GM18870 (cell line): ENCODE results near the gene KYNU.
A peak's percentile ranks its signal among the peaks of the same experiment; 100 is the strongest.
"Not testable (repeated sequence)": the region's sequence is repeated elsewhere in the genome, so short reads cannot be mapped to it uniquely, and the experiment has no call there.

ENCODE experiments used
- ATAC-seq: cut with Tn5 transposase; IDR thresholded peaks from one replicate; pipeline ENCODE4 v1.9.1; 2021; ENCODE audit warnings: moderate library complexity; ENCODE audit not compliant: unreplicated experiment

KYNU gene

DNA sequence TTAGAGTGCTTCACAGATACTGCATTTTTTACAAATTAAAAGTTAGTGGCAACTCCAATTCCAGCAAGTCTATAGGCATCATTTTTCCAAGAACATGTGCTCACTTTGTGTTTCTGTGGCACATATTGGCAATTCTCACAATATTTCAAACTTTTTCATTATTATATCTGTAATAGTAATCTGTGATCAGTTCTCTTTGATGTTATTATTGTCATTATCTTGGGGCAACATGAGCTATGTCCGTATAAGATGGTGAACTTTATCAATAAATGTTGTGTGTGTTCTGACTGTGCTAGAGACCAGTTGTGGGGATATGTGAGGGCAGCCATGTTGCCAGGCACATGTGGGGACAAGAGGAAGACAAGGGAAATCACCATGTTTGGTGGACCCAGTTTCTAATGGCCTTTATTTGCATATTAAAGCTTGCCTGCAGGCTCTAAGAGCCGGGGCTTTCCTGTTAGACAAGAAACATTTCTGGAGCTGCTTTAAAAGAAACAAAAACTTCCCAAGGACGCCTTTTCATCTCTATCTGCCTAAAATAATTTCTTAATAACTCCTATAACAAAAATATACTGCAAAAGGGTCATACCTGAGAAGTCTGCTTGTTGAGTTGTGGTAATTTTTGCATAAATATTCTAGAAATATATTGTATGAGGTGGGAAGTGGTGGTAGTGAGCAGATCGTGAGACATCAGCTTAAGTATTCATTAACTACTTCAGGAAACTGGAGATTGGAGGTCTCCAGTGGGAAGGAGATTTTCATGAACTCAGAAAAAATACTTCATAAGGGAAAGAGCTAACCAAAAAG lies 37.2 kb downstream of the KYNU start:
- peak; percentile 100 for ATAC-seq

DNA sequence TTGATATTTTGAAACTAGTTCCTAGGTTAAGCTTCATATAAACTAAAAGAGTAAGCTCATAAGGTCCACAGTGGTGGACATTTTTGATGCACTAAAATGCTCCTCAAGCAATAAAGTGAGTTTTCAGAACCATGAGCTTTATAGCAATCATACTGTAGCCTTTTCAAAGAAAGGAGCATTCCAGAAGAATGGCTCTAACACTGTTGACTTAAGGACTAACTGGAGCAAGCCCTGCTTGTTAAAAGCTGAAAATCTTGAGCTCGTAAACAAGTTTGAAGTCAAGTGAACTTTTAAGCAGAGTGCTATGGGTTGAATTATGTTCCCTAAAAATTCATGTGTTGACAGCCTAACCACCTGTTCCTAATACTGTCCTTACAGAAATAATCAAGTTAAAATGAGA lies 38.0 kb downstream of the KYNU start:
- ATAC-seq, result no peak

- ATAC-seq, result no peak
Measured at GRCh38 chr2:142918624-142919023, 41.2 kb downstream of the KYNU start.

DNA sequence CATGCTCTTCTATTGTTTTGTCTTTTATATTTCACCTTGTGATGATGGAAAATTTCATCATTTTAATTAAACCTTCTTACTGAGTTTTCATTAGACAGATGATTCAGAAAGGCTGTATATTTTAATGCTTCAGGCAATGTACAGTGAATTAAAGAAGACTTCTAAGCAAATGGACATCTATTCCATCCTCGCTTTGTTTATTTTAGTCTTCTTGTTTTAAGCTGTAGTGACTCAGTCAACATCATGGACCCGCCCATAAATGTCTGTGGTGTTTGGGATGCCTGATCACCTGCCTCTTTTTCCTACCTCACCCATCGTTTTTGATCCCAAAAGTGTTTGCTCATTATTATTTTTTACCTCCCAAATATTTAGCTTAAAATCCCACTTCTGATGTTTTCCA lies 43.1 kb downstream of the KYNU start:
- ATAC-seq, result no peak

- no peak for ATAC-seq
Measured at GRCh38 chr2:142926445-142926844, 49.0 kb downstream of the KYNU start.

- no peak for ATAC-seq
Measured at GRCh38 chr2:142930835-142931398, 53.5 kb downstream of the KYNU start.

DNA sequence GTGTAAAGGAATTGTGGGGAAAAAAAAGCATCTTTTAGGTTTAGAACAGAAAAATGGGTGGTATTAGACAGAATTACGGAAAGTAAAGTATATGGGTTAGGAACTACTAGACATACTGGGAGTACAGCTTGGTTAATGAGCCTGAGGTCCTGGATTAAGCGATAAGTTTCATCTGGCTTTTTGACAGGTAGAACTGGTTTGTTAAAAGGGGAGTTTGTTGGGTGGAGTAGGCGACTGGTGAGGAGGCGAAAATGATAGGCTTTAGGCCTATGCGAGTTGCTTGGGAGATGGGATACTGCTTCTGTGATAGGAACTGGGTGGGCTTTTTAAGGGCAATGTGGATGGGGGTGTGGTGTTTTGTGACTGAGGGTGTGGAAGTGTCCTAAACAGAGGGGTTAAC lies 56.5 kb downstream of the KYNU start:
- no peak for ATAC-seq

DNA sequence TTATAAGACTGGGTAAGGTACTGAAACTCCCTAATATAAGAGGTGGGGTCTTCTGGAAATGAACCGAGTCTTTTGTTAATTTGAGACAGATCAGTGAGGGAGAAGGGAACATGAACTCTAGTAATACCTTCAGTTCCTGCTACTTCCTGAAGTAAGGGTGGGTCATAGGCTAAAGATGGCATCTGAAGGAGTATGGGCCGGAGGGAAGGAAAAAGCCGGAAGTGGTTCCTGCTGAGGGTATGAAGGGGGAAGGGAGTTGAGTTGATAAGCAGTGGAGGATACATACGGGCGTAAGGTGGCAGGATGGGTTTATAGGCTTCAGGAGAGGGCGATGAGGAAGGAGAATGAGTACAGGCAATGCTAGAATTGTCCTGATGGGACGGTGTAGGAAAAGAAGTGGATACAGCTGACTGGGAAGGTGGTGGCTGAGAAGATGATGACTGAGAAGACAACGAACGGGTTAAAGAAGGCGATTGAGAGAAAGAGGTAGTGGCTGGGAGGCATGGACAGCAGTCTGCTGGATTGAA lies 58.2 kb downstream of the KYNU start:
- ATAC-seq, result no peak

- ATAC-seq, result no peak
Measured at GRCh38 chr2:142936629-142937028, 59.2 kb downstream of the KYNU start.

DNA sequence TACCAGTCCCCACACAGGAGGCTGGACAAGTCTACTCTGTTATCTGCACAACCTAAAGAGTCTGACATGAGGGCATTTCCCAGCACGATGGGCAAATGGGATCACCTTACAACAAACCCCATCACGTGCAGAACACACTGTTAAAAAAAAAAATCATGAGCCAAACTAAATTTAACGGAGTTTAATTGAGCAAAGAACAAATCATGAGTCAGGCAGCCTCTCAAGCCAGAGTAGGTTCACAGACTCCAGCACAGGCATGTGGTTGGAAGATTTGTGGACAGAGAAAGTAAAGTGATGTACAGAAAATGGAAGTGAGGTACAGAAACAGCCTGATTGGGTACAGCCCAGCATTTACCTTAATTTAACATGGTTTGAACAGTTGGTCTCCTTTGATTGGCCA lies 59.9 kb downstream of the KYNU start:
- ATAC-seq, result no peak

DNA sequence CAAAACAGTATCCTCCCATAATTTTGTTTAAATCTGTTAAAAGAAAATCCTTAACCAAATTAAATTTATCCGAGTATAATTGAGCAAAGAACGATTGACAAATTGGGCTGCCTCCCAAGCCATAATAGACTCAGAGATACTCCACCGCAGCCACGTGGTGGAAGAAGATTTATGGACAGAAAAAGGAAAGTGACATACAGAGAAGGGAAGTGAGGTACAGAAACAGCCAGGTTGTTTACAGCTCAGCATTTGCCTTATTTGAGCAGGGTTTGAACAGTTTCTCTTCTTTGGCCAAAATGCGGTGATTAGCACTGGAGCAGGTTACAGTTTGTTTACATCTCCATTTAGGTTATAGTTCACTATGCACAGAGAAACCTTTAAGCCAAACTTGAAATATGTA lies 60.8 kb downstream of the KYNU start:
- no peak for ATAC-seq

- peak; percentile 47 for ATAC-seq
Measured at GRCh38 chr2:142940606-142941223, 63.3 kb downstream of the KYNU start.

- ATAC-seq, result no peak
Measured at GRCh38 chr2:142942690-142943089, 65.2 kb downstream of the KYNU start.

GRCh38 chr2:142944264-142944663 lies 66.8 kb downstream of the KYNU start:
- no peak for ATAC-seq

- ATAC-seq, result no peak
Measured at GRCh38 chr2:142944721-142945120, 67.3 kb downstream of the KYNU start.

GRCh38 chr2:142946941-142947340 lies 69.5 kb downstream of the KYNU start:
- no peak for ATAC-seq

DNA sequence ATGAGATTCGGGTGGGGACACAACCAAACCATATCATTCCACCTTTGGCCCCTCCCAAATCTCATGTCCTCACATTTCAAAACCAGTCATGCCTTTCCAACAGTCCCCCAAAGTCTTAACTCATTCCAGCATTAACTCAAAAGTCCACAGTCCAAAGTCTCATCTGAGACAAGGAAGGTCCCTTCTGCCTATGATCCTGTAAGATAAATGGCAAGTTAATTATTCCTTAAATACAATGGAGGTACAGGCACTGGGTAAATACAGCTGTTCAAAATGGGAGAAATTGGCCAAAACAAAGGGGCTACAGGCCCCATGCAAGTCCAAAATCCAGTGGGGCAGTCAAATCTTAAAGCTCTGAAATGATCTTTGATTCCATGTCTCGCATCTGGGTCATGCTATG lies 71.3 kb downstream of the KYNU start:
- not testable (repeated sequence) for ATAC-seq

- ATAC-seq, result not testable (repeated sequence)
Measured at GRCh38 chr2:142950323-142950722, 72.9 kb downstream of the KYNU start.

DNA sequence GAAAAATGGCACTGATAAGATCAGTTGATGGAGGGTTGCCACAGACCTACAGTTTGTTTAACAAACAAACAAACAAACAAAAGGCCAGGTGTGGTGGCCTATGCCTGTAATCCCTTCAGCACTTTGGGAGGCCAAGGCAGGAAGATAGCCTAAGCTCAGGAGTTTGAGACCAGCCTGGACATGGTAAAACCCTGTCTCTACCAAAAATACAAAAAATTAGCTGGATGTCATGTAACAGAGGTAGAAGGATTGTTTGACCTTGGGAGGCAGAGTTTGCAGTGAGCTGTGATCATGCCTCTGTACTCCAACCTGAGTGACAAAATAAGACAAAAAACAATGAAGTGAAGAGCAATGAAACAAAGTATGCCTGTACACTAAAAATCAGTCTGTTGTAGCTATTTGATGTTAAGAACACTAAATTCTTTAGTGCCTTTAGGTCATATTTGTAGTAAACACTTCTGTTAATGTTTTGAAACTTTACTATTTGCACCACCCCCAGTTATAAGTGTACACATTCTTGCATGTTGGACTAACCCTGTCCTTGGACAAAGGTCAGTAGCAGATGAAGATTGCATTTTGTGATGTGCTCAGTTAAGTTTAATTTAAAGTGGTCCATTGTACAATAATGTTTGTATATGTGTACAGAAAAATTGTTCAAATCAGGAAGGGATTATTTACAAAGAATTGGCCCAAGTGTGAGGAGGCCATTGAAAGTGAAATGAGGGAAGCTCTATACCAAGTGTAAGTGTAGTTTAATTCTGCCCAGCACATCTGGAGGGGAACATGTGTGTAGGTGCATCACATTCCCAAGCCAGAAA lies 73.9 kb downstream of the KYNU start:
- ATAC-seq, result no peak

- no peak for ATAC-seq
Measured at GRCh38 chr2:142952018-142952417, 74.6 kb downstream of the KYNU start.

GRCh38 chr2:142952793-142953494 lies 75.5 kb downstream of the KYNU start:
- ATAC-seq, result no peak
